GM23338 (cell line): ENCODE measurements around the gene DTNB.

Experiments used
- CREB1 ChIP-seq: fragments of 250-450 bp; sonication (Bioruptor Pico); IDR thresholded peaks from 2 replicates; pipeline ENCODE4 v1.5.0; 2020; ENCODE audit warnings: low read depth, mild to moderate bottlenecking, moderate library complexity
- CTCF ChIP-seq, 2 experiments: fragments of 200-600 bp in 1 of 2; sonication (generic) in 1 of 2; conservative IDR thresholded peaks; 2 replicates each; pipeline versions ENCODE4 v1.5.1 to v1.6.1; 2016 to 2017; ENCODE audit warnings: antibody characterized with exemption in 2 of 2, low read depth in 2 of 2, mild to moderate bottlenecking in 2 of 2, moderate library complexity in 1 of 2
- EZH2 ChIP-seq: fragments of 200-600 bp; sonication (generic); IDR thresholded peaks from one replicate; pipeline ENCODE4 v1.8.0; 2017; ENCODE audit warnings: antibody characterized with exemption, mild to moderate bottlenecking, low read depth; ENCODE audit not compliant: unreplicated experiment
- EZH2phosphoT487 ChIP-seq: fragments of 200-600 bp; sonication (generic); IDR thresholded peaks from one replicate; pipeline ENCODE4 v1.8.1; 2018; ENCODE audit warnings: antibody characterized with exemption; ENCODE audit not compliant: unreplicated experiment
- JUNB ChIP-seq: IDR thresholded peaks from one replicate; pipeline ENCODE4 v1.6.1; 2016; ENCODE audit warnings: antibody characterized with exemption; ENCODE audit not compliant: unreplicated experiment
- NANOG ChIP-seq: IDR thresholded peaks from 2 replicates; pipeline ENCODE4 v1.6.1; 2016; ENCODE audit warnings: antibody characterized with exemption, borderline replicate concordance
- POLR2AphosphoS5 ChIP-seq: IDR thresholded peaks from 2 replicates; pipeline ENCODE4 v1.6.1; 2016; ENCODE audit warnings: antibody characterized with exemption, low read depth
- REST ChIP-seq: IDR thresholded peaks from one replicate; pipeline ENCODE4 v1.6.1; 2018; ENCODE audit warnings: antibody characterized with exemption; ENCODE audit not compliant: unreplicated experiment
- STAT1 ChIP-seq: IDR thresholded peaks from one replicate; pipeline ENCODE4 v1.6.1; 2016; ENCODE audit warnings: antibody characterized with exemption; ENCODE audit not compliant: unreplicated experiment
- ZNF114 ChIP-seq: fragments of 250-450 bp; sonication (Bioruptor Pico); IDR thresholded peaks from 2 replicates; pipeline ENCODE4 v1.5.0; 2020; ENCODE audit warnings: mild to moderate bottlenecking, moderate library complexity
- ZNF331 ChIP-seq: fragments of 250-450 bp; sonication (Bioruptor Pico); IDR thresholded peaks from 2 replicates; pipeline ENCODE4 v1.5.0; 2020; ENCODE audit warnings: low read depth, mild to moderate bottlenecking, moderate library complexity
- TF ChIP-seq, protein P1 (sequence below): fragments of 250-450 bp; sonication (Bioruptor Pico); IDR thresholded peaks from 2 replicates; pipeline ENCODE4 v1.5.0; 2020; ENCODE audit warnings: mild to moderate bottlenecking, moderate library complexity
- TF ChIP-seq, protein P2 (sequence below): IDR thresholded peaks from 2 replicates; pipeline ENCODE4 v1.6.1; 2016; ENCODE audit warnings: antibody characterized with exemption

GRCh38 chr2:25651782-25652455 is 21.5 kb downstream of the DTNB start:
- no peak for TF ChIP-seq CREB1 (CRISPR knock-in tag)
- no peak for TF ChIP-seq CTCF (conservative IDR thresholded peaks at IDR 0.05; ENCODE audit: low read depth in 2 of 2)
- TF ChIP-seq POLR2AphosphoS5 = no peak
- TF ChIP-seq EZH2phosphoT487 = no peak
- TF ChIP-seq STAT1 = no peak
- TF ChIP-seq EZH2 = no peak
- TF ChIP-seq REST = no peak
- no peak for TF ChIP-seq JUNB
- TF ChIP-seq, protein P1, sequence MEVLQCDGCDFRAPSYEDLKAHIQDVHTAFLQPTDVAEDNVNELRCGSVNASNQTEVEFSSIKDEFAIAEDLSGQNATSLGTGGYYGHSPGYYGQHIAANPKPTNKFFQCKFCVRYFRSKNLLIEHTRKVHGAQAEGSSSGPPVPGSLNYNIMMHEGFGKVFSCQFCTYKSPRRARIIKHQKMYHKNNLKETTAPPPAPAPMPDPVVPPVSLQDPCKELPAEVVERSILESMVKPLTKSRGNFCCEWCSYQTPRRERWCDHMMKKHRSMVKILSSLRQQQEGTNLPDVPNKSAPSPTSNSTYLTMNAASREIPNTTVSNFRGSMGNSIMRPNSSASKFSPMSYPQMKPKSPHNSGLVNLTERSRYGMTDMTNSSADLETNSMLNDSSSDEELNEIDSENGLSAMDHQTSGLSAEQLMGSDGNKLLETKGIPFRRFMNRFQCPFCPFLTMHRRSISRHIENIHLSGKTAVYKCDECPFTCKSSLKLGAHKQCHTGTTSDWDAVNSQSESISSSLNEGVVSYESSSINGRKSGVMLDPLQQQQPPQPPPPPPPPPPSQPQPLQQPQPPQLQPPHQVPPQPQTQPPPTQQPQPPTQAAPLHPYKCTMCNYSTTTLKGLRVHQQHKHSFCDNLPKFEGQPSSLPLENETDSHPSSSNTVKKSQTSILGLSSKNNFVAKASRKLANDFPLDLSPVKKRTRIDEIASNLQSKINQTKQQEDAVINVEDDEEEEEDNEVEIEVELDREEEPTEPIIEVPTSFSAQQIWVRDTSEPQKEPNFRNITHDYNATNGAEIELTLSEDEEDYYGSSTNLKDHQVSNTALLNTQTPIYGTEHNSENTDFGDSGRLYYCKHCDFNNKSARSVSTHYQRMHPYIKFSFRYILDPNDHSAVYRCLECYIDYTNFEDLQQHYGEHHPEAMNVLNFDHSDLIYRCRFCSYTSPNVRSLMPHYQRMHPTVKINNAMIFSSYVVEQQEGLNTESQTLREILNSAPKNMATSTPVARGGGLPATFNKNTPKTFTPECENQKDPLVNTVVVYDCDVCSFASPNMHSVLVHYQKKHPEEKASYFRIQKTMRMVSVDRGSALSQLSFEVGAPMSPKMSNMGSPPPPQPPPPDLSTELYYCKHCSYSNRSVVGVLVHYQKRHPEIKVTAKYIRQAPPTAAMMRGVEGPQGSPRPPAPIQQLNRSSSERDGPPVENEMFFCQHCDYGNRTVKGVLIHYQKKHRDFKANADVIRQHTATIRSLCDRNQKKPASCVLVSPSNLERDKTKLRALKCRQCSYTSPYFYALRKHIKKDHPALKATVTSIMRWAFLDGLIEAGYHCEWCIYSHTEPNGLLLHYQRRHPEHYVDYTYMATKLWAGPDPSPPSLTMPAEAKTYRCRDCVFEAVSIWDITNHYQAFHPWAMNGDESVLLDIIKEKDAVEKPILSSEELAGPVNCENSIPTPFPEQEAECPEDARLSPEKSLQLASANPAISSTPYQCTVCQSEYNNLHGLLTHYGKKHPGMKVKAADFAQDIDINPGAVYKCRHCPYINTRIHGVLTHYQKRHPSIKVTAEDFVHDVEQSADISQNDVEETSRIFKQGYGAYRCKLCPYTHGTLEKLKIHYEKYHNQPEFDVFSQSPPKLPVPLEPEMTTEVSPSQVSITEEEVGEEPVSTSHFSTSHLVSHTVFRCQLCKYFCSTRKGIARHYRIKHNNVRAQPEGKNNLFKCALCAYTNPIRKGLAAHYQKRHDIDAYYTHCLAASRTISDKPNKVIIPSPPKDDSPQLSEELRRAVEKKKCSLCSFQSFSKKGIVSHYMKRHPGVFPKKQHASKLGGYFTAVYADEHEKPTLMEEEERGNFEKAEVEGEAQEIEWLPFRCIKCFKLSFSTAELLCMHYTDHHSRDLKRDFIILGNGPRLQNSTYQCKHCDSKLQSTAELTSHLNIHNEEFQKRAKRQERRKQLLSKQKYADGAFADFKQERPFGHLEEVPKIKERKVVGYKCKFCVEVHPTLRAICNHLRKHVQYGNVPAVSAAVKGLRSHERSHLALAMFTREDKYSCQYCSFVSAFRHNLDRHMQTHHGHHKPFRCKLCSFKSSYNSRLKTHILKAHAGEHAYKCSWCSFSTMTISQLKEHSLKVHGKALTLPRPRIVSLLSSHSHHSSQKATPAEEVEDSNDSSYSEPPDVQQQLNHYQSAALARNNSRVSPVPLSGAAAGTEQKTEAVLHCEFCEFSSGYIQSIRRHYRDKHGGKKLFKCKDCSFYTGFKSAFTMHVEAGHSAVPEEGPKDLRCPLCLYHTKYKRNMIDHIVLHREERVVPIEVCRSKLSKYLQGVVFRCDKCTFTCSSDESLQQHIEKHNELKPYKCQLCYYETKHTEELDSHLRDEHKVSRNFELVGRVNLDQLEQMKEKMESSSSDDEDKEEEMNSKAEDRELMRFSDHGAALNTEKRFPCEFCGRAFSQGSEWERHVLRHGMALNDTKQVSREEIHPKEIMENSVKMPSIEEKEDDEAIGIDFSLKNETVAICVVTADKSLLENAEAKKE = no peak
- TF ChIP-seq, protein P2, sequence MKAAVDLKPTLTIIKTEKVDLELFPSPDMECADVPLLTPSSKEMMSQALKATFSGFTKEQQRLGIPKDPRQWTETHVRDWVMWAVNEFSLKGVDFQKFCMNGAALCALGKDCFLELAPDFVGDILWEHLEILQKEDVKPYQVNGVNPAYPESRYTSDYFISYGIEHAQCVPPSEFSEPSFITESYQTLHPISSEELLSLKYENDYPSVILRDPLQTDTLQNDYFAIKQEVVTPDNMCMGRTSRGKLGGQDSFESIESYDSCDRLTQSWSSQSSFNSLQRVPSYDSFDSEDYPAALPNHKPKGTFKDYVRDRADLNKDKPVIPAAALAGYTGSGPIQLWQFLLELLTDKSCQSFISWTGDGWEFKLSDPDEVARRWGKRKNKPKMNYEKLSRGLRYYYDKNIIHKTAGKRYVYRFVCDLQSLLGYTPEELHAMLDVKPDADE = no peak
- no peak for TF ChIP-seq ZNF331
- no peak for TF ChIP-seq NANOG
- TF ChIP-seq ZNF114 = no peak
